Measurements from ENCODE around the gene TRIM40.
"Not testable (repeated sequence)": the region's sequence is repeated elsewhere in the genome, so short reads cannot be mapped to it uniquely, and the experiment has no call there.

The TRIM40 gene

GRCh38 chr6:30113841-30114240 lies 22.1 kb upstream of the TRIM40 start:
- no peak for DNase-seq

GRCh38 chr6:30116724-30117123 lies 19.2 kb upstream of the TRIM40 start:
- no peak for DNase-seq

- not testable (repeated sequence) for DNase-seq
Measured at GRCh38 chr6:30118691-30119090, 17.2 kb upstream of the TRIM40 start.

GRCh38 chr6:30121446-30122366 lies 14.2 kb upstream of the TRIM40 start:
- DNase-seq = no peak

- DNase-seq = no peak
Measured at GRCh38 chr6:30122515-30122914, 13.4 kb upstream of the TRIM40 start.

GRCh38 chr6:30127238-30128093 lies 8.5 kb upstream of the TRIM40 start:
- no peak for DNase-seq

- DNase-seq = no peak
Measured at GRCh38 chr6:30129265-30130178, 6.4 kb upstream of the TRIM40 start.

GRCh38 chr6:30130179-30130679 lies 5.7 kb upstream of the TRIM40 start:
- no peak for DNase-seq

- DNase-seq = no peak
Measured at GRCh38 chr6:30130887-30131862, 4.8 kb upstream of the TRIM40 start.

GRCh38 chr6:30131947-30132497 lies 3.9 kb upstream of the TRIM40 start:
- DNase-seq = no peak

GRCh38 chr6:30135147-30135546 lies 793 bp upstream of the TRIM40 start:
- DNase-seq = no peak

- DNase-seq = no peak
Measured at GRCh38 chr6:30136570-30137286, 788 bp downstream of the TRIM40 start.

GRCh38 chr6:30140240-30140639 lies 4.3 kb downstream of the TRIM40 start:
- DNase-seq = not testable (repeated sequence)

GRCh38 chr6:30142665-30143064 lies 6.7 kb downstream of the TRIM40 start:
- DNase-seq = no peak

- no peak for DNase-seq
Measured at GRCh38 chr6:30143780-30144179, 7.8 kb downstream of the TRIM40 start.

GRCh38 chr6:30144811-30145210 lies 8.9 kb downstream of the TRIM40 start:
- DNase-seq = no peak

GRCh38 chr6:30145818-30146217 lies 9.9 kb downstream of the TRIM40 start:
- no peak for DNase-seq

GRCh38 chr6:30147096-30147495 lies 11.2 kb downstream of the TRIM40 start:
- DNase-seq = no peak

GRCh38 chr6:30149234-30149633 lies 13.3 kb downstream of the TRIM40 start:
- no peak for DNase-seq

GRCh38 chr6:30149858-30150550 lies 14.1 kb downstream of the TRIM40 start:
- no peak for DNase-seq
